Activated naive CD8-positive, alpha-beta T cell treated with anti-CD3 and anti-CD28 coated beads, Interleukin-2, amount 10 ng/mL, durations not matched to agents 7 days and 5 days (primary cell): ENCODE data around the gene ESYT1. TPM values are rescaled to one million over a fixed set of nuclear protein-coding genes. Genes with fewer than 3 reads are reported as not detected.
A peak's percentile ranks its signal among the peaks of the same experiment; 100 is the strongest.
"Not testable (repeated sequence)": the region's sequence is repeated elsewhere in the genome, so short reads cannot be mapped to it uniquely, and the experiment has no call there.

Experiments used
- ATAC-seq: fragments of 150-1000 bp; cut with Tn5 transposase; one replicate; pipeline ENCODE4 v1.10.0; 2021; ENCODE audit warnings: low read depth, moderate library complexity
- POLR2A ChIA-PET: fragments of 350-600 bp; sonication (Branson Sonifier 250); formaldehyde crosslinking; loops from one replicate; lab custom pipeline; 2021; ENCODE audit warnings: antibody characterized with exemption; lab: Charles Lee
- DNase-seq: peaks from one replicate; pipeline ENCODE4 v3.0.0; 2021
- H3K27ac Mint-ChIP-seq: one replicate; pipeline ENCODE4 v1.8.0; 2022; ENCODE audit warnings: mild to moderate bottlenecking, mixed read lengths
- H3K27me3 Mint-ChIP-seq: one replicate; pipeline ENCODE4 v1.8.0; 2022; ENCODE audit warnings: mild to moderate bottlenecking, moderate library complexity, mixed read lengths
- H3K36me3 Mint-ChIP-seq: one replicate; pipeline ENCODE4 v1.8.0; 2021; ENCODE audit warnings: mild to moderate bottlenecking, mixed read lengths
- H3K4me1 Mint-ChIP-seq: one replicate; pipeline ENCODE4 v1.8.0; 2021; ENCODE audit warnings: mixed read lengths
- H3K4me3 Mint-ChIP-seq: one replicate; pipeline ENCODE4 v1.8.0; 2022; ENCODE audit warnings: mild to moderate bottlenecking, moderate library complexity, mixed read lengths
- H3K9me3 Mint-ChIP-seq: one replicate; pipeline ENCODE4 v1.8.0; 2021; ENCODE audit warnings: mixed read lengths
- total RNA-seq, 2 experiments: library from RNA; stranded (reverse); gene quantifications; one replicate each; pipeline ENCODE4 v1.2.3, GENCODE V29; 2021

Gene ESYT1
- total RNA-seq, 2 experiments from 2014 or later = 251 TPM

DNA sequence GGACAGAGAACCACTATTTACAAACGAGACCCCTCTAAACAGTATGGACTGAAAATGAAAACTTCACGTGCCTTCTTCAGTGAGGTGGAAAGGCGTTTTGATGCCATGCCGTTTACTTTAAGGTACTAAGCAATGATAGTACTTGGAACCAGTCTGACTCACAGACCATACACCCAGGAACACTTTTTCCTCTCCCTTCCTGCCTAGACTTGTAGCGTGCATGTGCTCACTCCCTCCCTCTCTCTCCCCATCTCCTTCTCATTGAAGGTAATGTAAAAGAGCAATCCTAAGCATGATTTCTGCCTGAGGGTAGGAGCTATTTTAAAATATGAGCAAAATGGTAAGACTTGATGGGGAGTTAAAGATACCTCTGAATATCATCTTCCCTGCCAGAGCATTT, 17.5 kb upstream of the ESYT1 start:
- DNase-seq = no peak
- no peak overlapping the region for H3K4me3 Mint-ChIP-seq
- H3K27ac Mint-ChIP-seq = peak overlapping the region; percentile 16
- H3K4me1 Mint-ChIP-seq = peaks cover 28% of the 10 kb centered on the region
- POLR2A ChIA-PET = interaction anchor here (1.0 to 1.2 kb wide), 2 partner anchors 25 to 64 kb away, joined by 3 read pairs; no protein-coding TSS in a partner anchor
- H3K9me3 Mint-ChIP-seq = no peaks in the 10 kb centered on the region
- H3K27me3 Mint-ChIP-seq = no peaks in the 10 kb centered on the region
- no peak for ATAC-seq
- H3K36me3 Mint-ChIP-seq = peaks cover 47% of the 10 kb centered on the region

GRCh38 chr12:56114084-56114483, 14.0 kb upstream of the ESYT1 start:
- POLR2A ChIA-PET = interaction anchor here (1.9 kb wide), 1 partner anchor 10 kb away, joined by 18 read pairs; the partner anchor contains the start of gene PA2G4
- H3K27me3 Mint-ChIP-seq = no peaks in the 10 kb centered on the region

GRCh38 chr12:56115329-56115728, 12.7 kb upstream of the ESYT1 start:
- Mint-ChIP-seq H3K4me3 (peak overlapping the region; percentile 98), H3K4me1 (peaks cover 30% of the 10 kb centered on the region), H3K27me3 (no peaks in the 10 kb centered on the region), H3K36me3 (peaks cover 46% of the 10 kb centered on the region), H3K27ac (peak overlapping the region; percentile 99), H3K9me3 (no peaks in the 10 kb centered on the region)
- ATAC-seq = no peak
- no peak for DNase-seq
- POLR2A ChIA-PET = interaction anchor here (0.6 to 5.3 kb wide), 8 partner anchors 7 to 298 kb away, joined by 3 to 111 read pairs (median 5); partner anchors contain the start of genes ORMDL2, PA2G4 and SARNP

More at GRCh38 chr12:56114084-56114483, 14.0 kb upstream of the ESYT1 start:
- DNase-seq = no peak
- H3K4me3 Mint-ChIP-seq = no peak overlapping the region
- H3K27ac Mint-ChIP-seq = peak overlapping the region; percentile 17
- peaks cover 47% of the 10 kb centered on the region for H3K36me3 Mint-ChIP-seq
- no peaks in the 10 kb centered on the region for H3K9me3 Mint-ChIP-seq
- peaks cover 21% of the 10 kb centered on the region for H3K4me1 Mint-ChIP-seq
- ATAC-seq = no peak

DNA sequence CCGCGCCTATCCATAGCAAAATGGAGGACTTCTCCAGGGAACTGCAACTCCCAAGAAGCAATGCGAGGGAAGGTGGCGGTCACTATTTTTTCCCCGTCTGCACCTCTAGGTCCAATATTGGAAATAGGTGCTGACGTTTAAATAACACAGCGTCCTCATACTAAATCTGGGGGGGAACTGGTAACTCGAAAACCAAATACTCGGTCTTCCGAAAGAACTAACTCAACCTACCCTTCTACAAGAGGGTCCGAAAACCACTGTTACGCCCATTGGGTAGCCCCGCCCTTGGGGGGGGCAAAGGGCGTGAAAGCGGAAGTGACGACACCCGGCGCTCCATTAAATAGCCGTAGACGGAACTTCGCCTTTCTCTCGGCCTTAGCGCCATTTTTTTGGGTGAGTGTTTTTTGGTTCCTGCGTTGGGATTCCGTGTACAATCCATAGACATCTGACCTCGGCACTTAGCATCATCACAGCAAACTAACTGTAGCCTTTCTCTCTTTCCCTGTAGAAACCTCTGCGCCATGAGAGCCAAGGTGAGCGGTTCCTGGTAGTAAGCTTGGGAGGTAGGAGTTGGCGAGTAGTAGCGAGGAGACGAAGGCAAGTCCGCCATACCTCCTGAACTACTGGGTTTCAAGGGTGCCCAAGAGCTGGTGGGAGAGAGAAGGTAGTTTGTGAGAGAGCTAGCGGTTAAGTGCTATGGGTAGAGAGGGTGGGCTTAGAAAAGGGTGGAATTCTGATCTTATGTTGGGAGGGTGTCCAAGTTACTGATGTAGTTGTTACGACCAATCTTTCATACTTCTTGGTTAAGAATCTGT, 11.6 kb upstream of the ESYT1 start, which contains the start of gene RPL41:
Gene RPL41 (plus strand): TSS at position 367 of the 815 bp plus-strand sequence.
- Mint-ChIP-seq H3K4me1 (peaks cover 27% of the 10 kb centered on the region), H3K4me3 (peak within 1 kb of the TSS; percentile 98), H3K36me3 (peaks cover 35% of the 10 kb centered on the region), H3K27ac (peak within 1 kb of the TSS; percentile 99), H3K9me3 (no peaks in the 10 kb centered on the region), H3K27me3 (no peaks in the 10 kb centered on the region)
- peak; percentile 29 for ATAC-seq
- POLR2A ChIA-PET = interaction anchor here (0.6 to 5.3 kb wide), 21 partner anchors 9 to 401 kb away, joined by 3 to 111 read pairs (median 6); partner anchors contain the start of genes BLOC1S1, CNPY2, COQ10A and ERBB3
- DNase-seq = peak; percentile 94

GRCh38 chr12:56117082-56117706, 10.9 kb upstream of the ESYT1 start:
- POLR2A ChIA-PET = interaction anchor here (0.5 to 5.3 kb wide), 26 partner anchors 9 to 401 kb away, joined by 3 to 111 read pairs (median 6); partner anchors contain the start of genes BLOC1S1, CNPY2, COQ10A and ERBB3
- H3K4me3 Mint-ChIP-seq = peak overlapping the region; percentile 98
- H3K27ac Mint-ChIP-seq = peak overlapping the region; percentile 99
- not testable (repeated sequence) for H3K9me3 Mint-ChIP-seq, ATAC-seq, H3K27me3 Mint-ChIP-seq, DNase-seq
- H3K36me3 Mint-ChIP-seq = peaks cover 33% of the 10 kb centered on the region
- H3K4me1 Mint-ChIP-seq = peaks cover 25% of the 10 kb centered on the region

GRCh38 chr12:56117778-56118687, 10.0 kb upstream of the ESYT1 start, which contains the start of gene ZC3H10:
Gene ZC3H10, plus strand, starts transcription at chr12:56118266. Its CDS starts 2,297 bp downstream, at chr12:56120563.
- H3K4me1 Mint-ChIP-seq = peaks cover 24% of the 10 kb centered on the region
- H3K27ac Mint-ChIP-seq = peak within 1 kb of the TSS; percentile 99
- no peaks in the 10 kb centered on the region for H3K27me3 Mint-ChIP-seq
- DNase-seq (peak; percentile 94), ATAC-seq (peak; percentile 81)
- peaks cover 26% of the 10 kb centered on the region for H3K36me3 Mint-ChIP-seq
- POLR2A ChIA-PET = interaction anchor here (0.5 to 5.3 kb wide), 39 partner anchors 8 to 389 kb away, joined by 3 to 111 read pairs (median 4); partner anchors contain the start of genes ANKRD52, CNPY2, COQ10A and DNAJC14
- no peaks in the 10 kb centered on the region for H3K9me3 Mint-ChIP-seq
- peak within 1 kb of the TSS; percentile 98 for H3K4me3 Mint-ChIP-seq

DNA sequence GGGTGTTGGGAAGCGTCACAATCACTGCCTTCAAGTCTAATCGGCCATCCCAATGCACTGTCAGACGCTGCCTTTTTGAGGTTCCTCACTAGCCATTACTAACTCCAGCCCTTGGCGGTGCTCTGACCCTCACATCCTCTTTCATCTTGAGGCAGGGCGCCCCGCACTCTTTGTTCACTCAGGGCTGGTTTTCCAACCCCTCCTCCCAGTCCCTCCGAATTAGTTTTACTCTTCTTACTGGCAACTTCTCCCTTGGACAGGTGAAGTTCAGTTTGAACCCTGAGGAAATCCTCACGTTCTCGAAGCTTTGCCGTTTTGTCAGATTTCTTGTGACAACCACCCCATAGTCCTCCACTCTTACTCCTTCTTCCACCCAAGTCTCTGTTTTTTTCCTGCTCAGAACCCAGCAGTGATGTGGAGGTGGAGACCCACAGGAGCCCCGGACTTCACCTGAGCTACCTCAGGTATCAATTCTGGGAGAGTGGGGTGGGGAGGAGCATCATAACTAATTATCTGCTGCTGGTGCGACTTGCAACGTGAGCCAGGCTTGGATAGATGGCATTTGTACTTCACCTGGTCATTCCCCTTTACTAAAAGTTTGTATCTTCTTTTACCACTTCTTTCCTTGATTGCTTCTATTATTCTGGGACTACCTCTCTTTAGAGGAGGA, 9.2 kb upstream of the ESYT1 start:
- H3K36me3 Mint-ChIP-seq = peaks cover 18% of the 10 kb centered on the region
- DNase-seq (no peak), ATAC-seq (no peak)
- no peaks in the 10 kb centered on the region for H3K27me3 Mint-ChIP-seq
- H3K27ac Mint-ChIP-seq = peak overlapping the region; percentile 99
- H3K9me3 Mint-ChIP-seq = no peaks in the 10 kb centered on the region
- H3K4me3 Mint-ChIP-seq = peak overlapping the region; percentile 98
- POLR2A ChIA-PET = interaction anchor here (0.6 to 5.3 kb wide), 37 partner anchors 10 to 390 kb away, joined by 3 to 111 read pairs (median 4); partner anchors contain the start of genes ANKRD52, CNPY2, COQ10A and DNAJC14
- H3K4me1 Mint-ChIP-seq = peaks cover 26% of the 10 kb centered on the region

DNA sequence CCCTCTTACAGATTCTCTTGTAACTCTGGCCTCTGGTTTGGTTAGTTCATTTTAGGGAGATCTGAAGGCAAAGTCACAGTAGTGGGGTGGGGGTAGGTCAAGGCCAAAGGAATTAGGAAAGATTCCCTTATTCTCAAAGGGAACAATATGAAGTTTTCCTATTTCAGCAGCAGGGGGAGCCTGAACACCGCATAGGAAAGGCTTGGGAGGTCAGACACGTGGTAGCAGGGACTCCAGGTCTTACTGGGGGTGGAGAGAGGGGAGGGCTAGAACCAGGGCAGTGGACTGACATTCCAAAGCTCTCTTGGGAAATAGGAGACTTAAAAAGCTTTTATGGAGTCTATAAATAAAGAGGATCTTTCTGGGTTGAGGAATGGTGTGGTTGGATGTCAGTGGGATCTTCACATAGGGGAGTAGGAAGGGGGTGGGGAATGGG, 8.7 kb upstream of the ESYT1 start:
- DNase-seq = no peak
- H3K36me3 Mint-ChIP-seq = peaks cover 12% of the 10 kb centered on the region

GRCh38 chr12:56120158-56120846, 7.8 kb upstream of the ESYT1 start:
- no peaks in the 10 kb centered on the region for H3K27me3 Mint-ChIP-seq
- H3K27ac Mint-ChIP-seq = peak overlapping the region; percentile 3
- H3K4me3 Mint-ChIP-seq = no peak overlapping the region
- peaks cover 31% of the 10 kb centered on the region for H3K4me1 Mint-ChIP-seq
- POLR2A ChIA-PET = interaction anchor here (1.1 to 4.5 kb wide), 5 partner anchors 9 to 69 kb away, joined by 3 to 66 read pairs (median 7); partner anchors contain the start of genes ESYT1 and SMARCC2
- H3K9me3 Mint-ChIP-seq = no peaks in the 10 kb centered on the region
- peaks cover 12% of the 10 kb centered on the region for H3K36me3 Mint-ChIP-seq
- DNase-seq (no peak), ATAC-seq (no peak)

More for the DNA sequence above, 8.7 kb upstream of the ESYT1 start:
- Mint-ChIP-seq H3K9me3 (no peaks in the 10 kb centered on the region), H3K4me1 (peaks cover 28% of the 10 kb centered on the region), H3K27me3 (no peaks in the 10 kb centered on the region), H3K27ac (peak overlapping the region; percentile 99), H3K4me3 (peak overlapping the region; percentile 98)
- ATAC-seq = no peak
- POLR2A ChIA-PET = interaction anchor here (1.1 to 5.3 kb wide), 12 partner anchors 10 to 148 kb away, joined by 3 to 111 read pairs (median 12); partner anchors contain the start of genes ANKRD52, COQ10A, ESYT1 and MYL6

GRCh38 chr12:56121204-56121870, 6.7 kb upstream of the ESYT1 start:
- Mint-ChIP-seq H3K4me3 (no peak overlapping the region), H3K9me3 (no peaks in the 10 kb centered on the region), H3K4me1 (peaks cover 35% of the 10 kb centered on the region), H3K27me3 (no peaks in the 10 kb centered on the region), H3K27ac (no peak overlapping the region), H3K36me3 (peaks cover 12% of the 10 kb centered on the region)
- ATAC-seq = no peak
- POLR2A ChIA-PET = interaction anchor here (4.5 kb wide), 1 partner anchor 67 kb away, joined by 66 read pairs; the partner anchor contains the start of gene SMARCC2
- DNase-seq = no peak
